T47D (cell line): Measurements from ENCODE around the gene RTN4.

Experiments used
- DNase-seq, 2 experiments: peaks; one replicate each; pipeline versions ENCODE4 v3.0.0 to v3.0.0-alpha.2; 2011 to 2012; ENCODE audit warnings: low read depth in 1 of 2, low spot score in 1 of 2
- JUND ChIP-seq: IDR thresholded peaks from 2 replicates; pipeline ENCODE4 v1.6.1; 2012; ENCODE audit warnings: low read depth
- in situ Hi-C: cut with HindIII; loops from 2 replicates; pipeline ENCODE4 v1.10.0; 2016; ENCODE audit warnings: low sequenced_read_pairs, low pct_unique_long_range_greater_than_20kb

The RTN4 gene

DNA sequence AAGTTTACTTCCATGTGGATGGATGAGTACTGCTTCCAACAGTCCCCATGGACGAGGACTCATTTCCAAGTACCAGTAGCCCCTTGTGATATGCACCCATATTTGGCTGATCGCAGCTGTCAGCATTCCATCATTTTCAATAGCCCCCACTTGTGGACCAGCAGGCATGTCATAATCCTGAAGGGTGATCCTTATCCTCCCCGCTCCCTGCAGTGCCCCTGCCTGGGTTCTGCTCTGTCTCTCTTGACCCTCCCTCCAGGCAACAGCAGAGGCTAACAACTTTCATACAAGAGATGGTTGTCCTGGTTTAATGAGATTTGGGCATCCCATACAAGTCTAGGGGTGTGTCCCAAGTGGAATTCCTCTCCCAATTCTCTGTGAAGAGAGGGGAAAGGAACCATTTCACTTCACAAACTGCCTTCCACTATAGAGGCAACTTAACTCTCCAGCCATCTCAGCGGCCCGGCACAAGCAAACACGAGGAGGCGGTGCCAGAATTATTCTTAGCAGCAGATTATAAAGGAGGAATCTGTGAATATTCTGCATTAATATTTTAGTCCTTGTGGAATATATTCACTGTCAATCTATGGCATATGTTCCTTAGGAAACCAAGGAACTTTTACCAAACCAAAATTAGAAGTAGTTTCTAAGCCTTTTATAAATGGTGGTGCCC is 110.7 kb downstream of the RTN4 start:
- in situ Hi-C loops: no loop called here
- no peak for TF ChIP-seq JUND
- DNase-seq: no peak

DNA sequence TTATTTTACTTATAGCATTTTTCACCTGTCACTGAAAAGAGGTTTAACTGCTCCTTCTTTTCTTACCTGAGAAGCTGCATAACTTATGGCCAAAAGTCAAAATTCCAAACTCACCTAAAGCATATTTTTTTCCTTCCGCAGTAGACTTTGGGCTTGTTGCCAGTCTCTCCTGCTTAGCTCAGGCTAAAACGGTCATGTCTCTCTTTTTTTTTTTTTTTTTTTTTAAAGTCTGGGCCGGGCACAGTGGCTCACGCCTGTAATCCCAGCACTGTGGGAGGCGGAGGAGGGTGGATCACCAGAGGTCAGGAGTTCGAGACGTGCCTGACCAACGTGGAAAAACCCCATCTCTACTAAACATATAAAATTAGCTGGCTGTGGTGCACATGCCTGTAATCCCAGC is 113.5 kb downstream of the RTN4 start:
- in situ Hi-C loops: no loop called here
- no peak for TF ChIP-seq JUND
- no peak for DNase-seq

DNA sequence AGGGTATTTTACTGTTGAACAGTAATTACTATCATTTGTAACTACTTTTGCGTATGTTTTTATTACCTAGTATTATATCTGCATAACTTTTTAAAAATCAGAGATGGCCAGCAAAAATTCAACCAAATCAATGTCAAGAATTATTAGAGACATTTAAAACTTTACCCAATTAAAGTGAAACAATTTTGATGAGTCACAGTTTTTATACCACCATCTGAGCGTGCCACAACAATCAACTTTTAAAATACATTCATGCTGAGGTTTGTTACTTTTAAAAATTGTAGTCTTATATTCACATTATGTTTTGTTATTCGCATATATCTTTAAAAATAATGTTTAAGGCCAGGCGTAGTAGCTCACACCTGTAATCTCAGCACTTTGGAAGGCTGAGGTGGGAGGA is 114.9 kb downstream of the RTN4 start:
- TF ChIP-seq JUND: no peak
- in situ Hi-C loops: no loop called here
- DNase-seq: no peak

DNA sequence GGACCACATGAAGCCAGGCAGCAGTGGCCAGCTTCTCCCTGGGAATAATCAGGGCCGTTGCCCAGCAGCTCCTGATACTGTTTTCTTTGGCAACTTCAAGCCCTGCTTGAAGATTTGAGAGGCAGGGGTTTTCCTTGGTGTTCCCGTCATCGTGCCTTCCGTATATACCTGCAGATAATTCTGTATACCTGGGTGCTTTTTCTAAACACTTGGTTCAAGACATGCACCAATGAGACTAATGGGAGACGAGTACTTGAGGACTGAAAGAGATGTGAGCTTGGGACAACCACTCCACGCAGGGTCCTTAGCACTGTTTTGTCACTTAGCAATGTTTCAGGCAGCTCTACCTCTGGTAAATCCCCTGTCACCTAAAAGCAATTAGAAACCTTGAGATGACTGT is 118.8 kb downstream of the RTN4 start:
- TF ChIP-seq JUND: no peak
- in situ Hi-C loops: no loop called here
- no peak for DNase-seq

DNA sequence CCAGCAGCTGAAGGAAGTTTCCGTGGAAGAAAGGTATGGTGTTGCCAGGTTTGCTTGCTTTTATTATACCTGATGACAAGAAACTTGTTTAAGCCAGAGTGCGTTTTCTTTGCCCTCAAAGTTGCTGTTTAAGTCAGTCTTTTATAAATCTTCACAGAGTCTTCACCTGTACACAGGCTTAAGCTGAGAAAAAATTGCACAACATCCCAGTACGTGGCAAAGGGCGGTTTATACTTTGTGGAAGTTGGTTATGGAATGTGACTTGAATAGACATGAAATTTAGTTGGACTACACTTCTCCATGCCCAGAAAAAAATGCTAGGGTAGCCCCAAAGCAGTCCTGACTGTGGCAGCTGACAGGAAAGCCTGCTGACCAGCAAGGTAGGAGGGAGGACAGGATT is 121.5 kb downstream of the RTN4 start:
- no peak for TF ChIP-seq JUND
- in situ Hi-C loops: no loop called here
- DNase-seq: no peak

DNA sequence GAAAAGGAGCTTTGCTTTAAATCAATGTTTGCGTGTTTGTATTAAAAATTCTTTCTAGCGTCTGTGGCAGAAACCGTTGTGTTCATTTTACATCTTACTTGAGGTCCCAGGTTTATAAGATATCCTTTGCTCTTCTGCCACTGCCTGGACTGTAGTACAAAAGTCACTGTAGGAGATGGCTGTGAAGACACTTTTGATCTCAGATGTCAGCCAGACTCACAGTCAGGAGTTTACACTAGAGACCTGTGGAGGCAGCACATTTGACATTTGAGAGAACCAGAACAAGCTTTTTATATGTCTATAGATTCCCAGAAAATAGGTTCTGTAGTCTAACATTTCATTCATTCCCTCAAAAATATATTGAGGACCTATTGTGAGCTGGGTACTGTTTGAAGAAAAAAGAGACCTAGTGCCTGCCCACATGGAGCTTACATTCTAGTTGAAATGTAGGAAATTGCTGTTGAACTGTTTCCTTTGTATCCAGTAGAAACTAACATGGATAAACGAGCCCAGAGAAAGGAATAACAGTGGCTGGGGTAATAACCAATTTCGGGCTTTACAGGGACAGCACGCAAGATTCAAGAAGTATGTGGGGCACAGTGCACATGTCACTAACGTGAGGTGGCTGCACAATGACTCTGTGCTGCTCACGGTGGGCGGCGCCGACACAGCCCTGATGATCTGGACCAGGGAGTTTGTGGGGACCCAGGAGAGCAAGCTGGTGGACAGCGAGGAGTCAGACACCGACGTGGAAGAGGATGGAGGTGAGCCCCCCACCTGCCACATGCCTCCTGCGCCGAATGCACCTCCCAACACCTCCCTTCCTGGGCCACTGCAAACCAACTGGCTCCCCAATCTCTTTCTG is 122.3 kb downstream of the RTN4 start:
- no peak for DNase-seq
- in situ Hi-C loops: no loop called here
- TF ChIP-seq JUND: no peak

DNA sequence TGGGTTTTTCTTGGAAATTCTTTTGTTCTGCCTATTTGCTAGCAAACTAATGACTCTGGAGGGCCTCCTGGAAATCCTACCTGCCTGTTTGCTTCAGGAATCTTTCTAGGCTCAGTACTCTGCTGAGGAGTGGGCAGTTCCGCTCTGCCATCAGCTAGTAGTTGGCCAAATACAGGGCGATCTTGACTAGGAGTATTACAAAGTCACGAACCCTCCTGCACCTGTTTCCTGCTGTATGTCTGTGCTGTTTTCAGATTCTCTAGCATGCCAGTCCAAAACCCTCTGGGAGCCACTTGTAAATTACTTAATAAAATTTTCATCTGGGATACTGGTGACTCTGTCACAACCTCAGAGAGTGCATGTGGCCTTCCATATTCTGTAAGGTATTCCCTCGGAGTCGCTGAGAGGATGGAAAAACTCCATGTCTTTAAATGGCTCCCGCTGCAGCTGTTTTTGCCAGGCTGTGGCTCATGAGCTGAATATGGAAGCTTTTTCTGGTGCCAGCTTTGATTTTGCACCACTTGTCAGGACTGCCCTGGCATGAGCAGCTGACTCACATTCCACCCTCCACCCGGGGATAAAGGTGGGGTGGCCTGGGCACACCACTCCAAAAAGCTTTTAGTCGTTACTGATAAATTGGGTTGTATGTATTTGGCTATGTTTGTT is 123.0 kb downstream of the RTN4 start:
- in situ Hi-C loops: no loop called here
- no peak for DNase-seq
- TF ChIP-seq JUND: no peak

DNA sequence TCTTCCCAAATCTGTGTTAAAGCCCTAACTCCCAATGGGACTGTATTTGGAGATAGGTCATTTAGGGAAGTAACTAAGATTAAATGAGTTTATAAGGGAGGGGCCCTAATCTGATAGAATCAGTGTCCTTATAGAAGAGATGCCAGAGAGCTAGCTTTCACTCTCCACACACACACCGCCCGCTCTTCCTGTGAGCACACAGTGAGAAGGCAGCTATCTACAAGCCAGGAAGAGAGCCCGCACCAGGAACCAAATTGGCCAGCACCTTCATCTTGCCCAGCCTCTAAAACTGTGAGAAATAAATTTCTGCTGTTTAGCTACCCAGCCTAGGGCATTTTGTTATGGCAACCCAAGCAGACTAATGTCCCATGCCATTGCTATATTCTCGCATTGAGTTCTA is 125.2 kb downstream of the RTN4 start:
- no peak for TF ChIP-seq JUND
- in situ Hi-C loops: no loop called here
- DNase-seq: no peak

DNA sequence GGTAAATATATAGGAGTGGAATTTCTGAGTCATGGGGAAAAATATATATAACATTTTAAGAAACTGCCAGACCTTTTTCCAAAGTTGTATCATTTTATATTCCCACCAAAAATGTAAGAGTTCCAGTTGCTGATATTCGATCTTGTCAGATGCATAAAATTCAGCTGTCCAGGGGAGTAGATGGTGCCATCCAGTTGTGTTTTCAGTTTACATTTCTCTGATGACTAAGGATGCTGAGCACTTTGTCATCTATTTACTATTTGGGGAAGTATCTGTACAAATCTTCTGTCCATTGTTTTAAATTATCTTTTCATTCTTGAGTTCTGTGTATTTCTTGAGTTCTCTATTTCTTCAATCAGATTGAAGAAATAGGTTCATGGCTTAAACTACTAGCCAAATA is 126.1 kb downstream of the RTN4 start:
- no peak for TF ChIP-seq JUND
- in situ Hi-C loops: no loop called here
- no peak for DNase-seq
